Left lung (tissue), 10 donors: ENCODE results near the gene PHF12. TPM values are rescaled to one million over a fixed set of nuclear protein-coding genes. Genes with fewer than 3 reads are reported as not detected.
"Not testable (repeated sequence)": the region's sequence is repeated elsewhere in the genome, so short reads cannot be mapped to it uniquely, and the experiment has no call there.

ENCODE experiments used
- ATAC-seq: fragments of 200-7000 bp; cut with Tn5 transposase; one replicate; pipeline ENCODE4 v1.9.1; 2020; ENCODE audit warnings: moderate library complexity
- DNase-seq, 4 donors: peaks; one replicate each; pipeline ENCODE4 v3.0.0-alpha.2; 2013 to 2020
- H3K27ac ChIP-seq, 2 donors: fragments of 200-600 bp; sonication (generic) in 1 of 2; one replicate each; pipeline versions ENCODE4 v1.5.0 to v1.8.0; 2020 to 2021
- H3K27me3 ChIP-seq, 2 donors: fragments of 200-600 bp; sonication (generic) in 1 of 2; one replicate each; pipeline versions ENCODE4 v1.5.0 to v1.8.0; 2020 to 2021
- H3K36me3 ChIP-seq, 2 donors: fragments of 200-600 bp; sonication (generic) in 1 of 2; one replicate each; pipeline versions ENCODE4 v1.5.0 to v1.8.0; 2020 to 2021
- H3K4me1 ChIP-seq, 2 donors: fragments of 200-600 bp; one replicate each; pipeline ENCODE4 v1.8.0; 2021
- H3K4me3 ChIP-seq, 2 donors: fragments of 200-600 bp; sonication (generic) in 1 of 2; one replicate each; pipeline versions ENCODE4 v1.5.0 to v1.8.0; 2020 to 2021; ENCODE audit warnings: mild to moderate bottlenecking in 1 of 2
- H3K9me3 ChIP-seq, 2 donors: fragments of 200-600 bp; sonication (generic) in 1 of 2; one replicate each; pipeline versions ENCODE4 v1.5.0 to v1.8.0; 2020 to 2021
- intact Hi-C, 2 donors: fragments of 100-400 bp; cut with DNase I; formaldehyde crosslinking; loops; one replicate each; pipeline versions ENCODE4 v1.11.2 to v1.14.2; 2022
- polyA plus RNA-seq, 6 donors: library from polyadenylated mRNA; unstranded; fragments of 120-200 nt; gene quantifications; one replicate each; pipeline ENCODE4 v1.2.1, GENCODE V29; 2013; ENCODE audit not compliant: insufficient read length in 6 of 6
- total RNA-seq, 2 donors: library from RNA; stranded (reverse); fragmentation: NEBNext Ultra II Directional; extraction: Animal tissue kit (Norgen Biotek cat#: 25700); gene quantifications; one replicate each; pipeline ENCODE4 v1.2.1, GENCODE V29; 2021
- TF ChIP-seq, protein P1 (sequence below), 2 donors: fragments of 200-600 bp; sonication (generic) in 1 of 2; IDR thresholded peaks; one replicate each; pipeline versions ENCODE4 v1.5.0 to v1.8.0; 2021; ENCODE audit warnings: antibody characterized with exemption in 2 of 2
- donor health status: DM: no; HTN: yes; CAD: no.
- donor health status: DM: no; HTN: no; CAD: no.

The PHF12 gene
- total and polyA plus RNA-seq, 8 donors, result 32.1 to 68.7 (median 56.0) TPM

DNA sequence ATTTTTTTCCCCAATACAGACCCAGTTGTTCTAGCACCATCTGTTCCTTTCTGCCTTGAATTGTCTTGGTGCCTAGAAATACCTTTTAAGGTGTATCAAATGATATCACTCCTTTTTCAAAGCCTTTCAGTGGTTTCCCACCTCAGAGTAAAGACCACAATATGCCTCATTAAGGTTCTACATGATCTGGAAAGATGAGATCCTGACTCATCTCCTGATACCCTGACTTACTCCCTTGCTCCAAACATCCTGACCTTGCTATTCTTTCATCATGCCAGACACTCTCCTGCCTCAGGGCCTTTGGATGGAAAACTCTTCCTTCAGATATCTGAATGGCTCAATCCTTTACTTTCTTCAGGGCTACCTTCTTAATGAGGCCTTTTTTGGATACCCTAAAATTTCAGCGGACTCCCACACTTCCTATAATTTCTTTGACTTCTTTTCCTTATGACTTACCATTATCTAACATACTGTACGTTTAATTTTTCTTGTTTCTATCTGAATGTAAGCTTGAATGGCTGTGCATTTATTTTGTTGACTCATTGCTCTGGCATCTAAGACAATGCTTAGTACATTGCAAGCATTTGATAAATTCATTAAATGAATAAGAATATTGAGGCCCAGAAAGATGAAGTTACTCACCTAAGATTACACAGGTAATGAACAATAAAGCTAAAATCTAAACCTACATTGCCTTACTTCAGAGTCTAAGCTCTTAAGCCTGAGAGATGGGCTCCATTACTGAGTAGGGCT lies 73.0 kb downstream of the PHF12 start:
- ATAC-seq (no peak), DNase-seq (no peak)
- Histone ChIP-seq H3K4me3 (no peak overlapping the region), H3K27me3 (no peaks in the 10 kb centered on the region), H3K9me3 (no peaks in the 10 kb centered on the region), H3K36me3 (peaks cover 0 to 54% of the 10 kb centered on the region in 2 donors), H3K4me1 (no peaks in the 10 kb centered on the region), H3K27ac (no peak overlapping the region)
- TF ChIP-seq, protein P1, sequence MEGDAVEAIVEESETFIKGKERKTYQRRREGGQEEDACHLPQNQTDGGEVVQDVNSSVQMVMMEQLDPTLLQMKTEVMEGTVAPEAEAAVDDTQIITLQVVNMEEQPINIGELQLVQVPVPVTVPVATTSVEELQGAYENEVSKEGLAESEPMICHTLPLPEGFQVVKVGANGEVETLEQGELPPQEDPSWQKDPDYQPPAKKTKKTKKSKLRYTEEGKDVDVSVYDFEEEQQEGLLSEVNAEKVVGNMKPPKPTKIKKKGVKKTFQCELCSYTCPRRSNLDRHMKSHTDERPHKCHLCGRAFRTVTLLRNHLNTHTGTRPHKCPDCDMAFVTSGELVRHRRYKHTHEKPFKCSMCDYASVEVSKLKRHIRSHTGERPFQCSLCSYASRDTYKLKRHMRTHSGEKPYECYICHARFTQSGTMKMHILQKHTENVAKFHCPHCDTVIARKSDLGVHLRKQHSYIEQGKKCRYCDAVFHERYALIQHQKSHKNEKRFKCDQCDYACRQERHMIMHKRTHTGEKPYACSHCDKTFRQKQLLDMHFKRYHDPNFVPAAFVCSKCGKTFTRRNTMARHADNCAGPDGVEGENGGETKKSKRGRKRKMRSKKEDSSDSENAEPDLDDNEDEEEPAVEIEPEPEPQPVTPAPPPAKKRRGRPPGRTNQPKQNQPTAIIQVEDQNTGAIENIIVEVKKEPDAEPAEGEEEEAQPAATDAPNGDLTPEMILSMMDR (IDR thresholded peaks at IDR 0.05), result no peak
- intact Hi-C loops, result no loop called here

DNA sequence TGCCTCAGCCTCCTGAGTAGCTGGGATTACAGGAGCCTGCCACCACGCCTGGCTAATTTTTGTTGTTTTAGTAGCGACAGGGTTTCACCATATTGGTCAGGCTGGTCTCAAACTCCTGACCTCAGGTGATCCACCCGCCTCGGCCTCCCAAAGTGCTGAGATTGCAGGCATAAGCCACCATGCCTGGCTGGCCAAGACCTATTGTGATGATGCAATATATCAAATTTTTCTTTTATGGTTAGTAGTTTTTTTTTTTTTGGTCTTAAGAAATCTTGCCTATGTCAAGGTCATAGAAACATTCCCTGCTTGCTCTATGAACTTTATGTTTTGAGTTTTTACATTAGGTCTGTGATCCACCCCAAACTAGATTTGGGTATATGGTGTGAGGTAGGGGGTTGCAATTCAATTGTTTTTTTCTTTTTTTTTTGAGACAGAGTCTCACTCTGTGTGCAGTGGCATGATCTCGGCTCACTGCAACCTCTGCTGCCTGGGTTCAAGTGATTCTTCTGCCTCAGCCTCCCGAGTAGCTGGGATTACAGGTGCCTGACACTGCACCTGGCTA lies 74.1 kb downstream of the PHF12 start:
- DNase-seq, H3K9me3 ChIP-seq, H3K27me3 ChIP-seq, H3K4me3 ChIP-seq, intact Hi-C loops, ATAC-seq, H3K27ac ChIP-seq, H3K4me1 ChIP-seq: not testable (repeated sequence)
- peaks cover 0 to 43% of the 10 kb centered on the region in 2 donors for H3K36me3 ChIP-seq

DNA sequence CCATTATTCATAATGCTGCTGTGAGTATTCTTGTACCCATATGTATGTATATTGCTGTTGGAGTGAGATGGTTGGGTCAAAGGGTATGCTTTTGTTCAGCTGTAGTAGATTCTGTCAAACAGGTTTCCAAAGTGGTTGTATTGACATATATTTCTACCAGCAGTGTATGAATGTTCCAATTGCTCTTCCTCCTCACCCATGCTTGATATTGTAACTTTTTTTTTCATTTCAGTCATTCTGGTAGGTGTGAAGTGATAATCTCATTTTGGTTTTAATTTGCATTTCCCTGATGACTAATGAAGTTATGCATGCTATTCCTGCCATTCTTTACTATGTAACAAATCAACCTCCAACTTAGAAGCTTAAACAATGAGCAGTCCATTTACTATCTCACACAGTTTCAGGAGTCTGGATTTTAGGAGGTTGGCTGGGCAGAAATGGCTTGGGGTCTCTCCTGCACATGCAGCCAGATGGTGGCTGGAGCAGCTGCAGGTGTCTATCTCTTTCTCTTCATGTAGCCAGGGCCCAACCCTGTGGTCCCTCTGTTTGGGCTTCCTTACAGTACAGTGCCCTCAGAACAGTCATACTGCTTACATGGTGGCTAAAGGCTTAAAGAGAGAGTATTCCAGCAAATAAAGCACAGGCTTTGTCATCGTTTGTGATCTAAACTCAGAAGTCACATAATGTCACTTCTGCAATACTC lies 75.3 kb downstream of the PHF12 start:
- DNase-seq (no peak), ATAC-seq (no peak)
- Histone ChIP-seq H3K4me1 (no peaks in the 10 kb centered on the region), H3K27ac (no peak overlapping the region), H3K9me3 (no peaks in the 10 kb centered on the region), H3K27me3 (no peaks in the 10 kb centered on the region), H3K36me3 (peaks cover 0 to 31% of the 10 kb centered on the region in 2 donors), H3K4me3 (no peak overlapping the region)
- intact Hi-C loops, result no loop called here
- TF ChIP-seq, protein P1 (IDR thresholded peaks at IDR 0.05), result no peak

DNA sequence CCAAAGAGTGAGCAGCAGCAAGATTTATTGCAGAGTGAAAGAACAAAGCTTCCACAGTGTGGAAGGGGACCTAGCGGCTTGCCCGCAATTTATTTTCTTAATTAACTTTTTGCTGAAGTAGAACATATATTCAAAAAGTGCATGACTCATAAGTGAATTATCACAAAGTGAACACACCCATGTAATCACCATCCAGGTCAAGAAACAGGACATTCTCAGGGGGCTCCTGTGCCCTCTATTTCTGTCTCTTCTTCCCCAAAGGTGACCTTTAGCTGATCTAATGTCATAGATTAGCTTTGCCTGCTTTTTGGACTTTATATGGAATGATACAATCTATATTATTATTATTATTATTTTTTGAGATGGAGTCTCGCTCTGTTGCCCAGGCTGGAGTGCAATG lies 76.6 kb downstream of the PHF12 start:
- no peak overlapping the region for H3K4me3 ChIP-seq
- ATAC-seq, result no peak
- intact Hi-C loops, result no loop called here
- TF ChIP-seq, protein P1 (IDR thresholded peaks at IDR 0.05), result no peak
- no peaks in the 10 kb centered on the region for H3K4me1 ChIP-seq
- H3K36me3 ChIP-seq, result peaks cover 0 to 19% of the 10 kb centered on the region in 2 donors
- no peaks in the 10 kb centered on the region for H3K9me3 ChIP-seq
- no peak overlapping the region for H3K27ac ChIP-seq
- DNase-seq, result no peak
- no peaks in the 10 kb centered on the region for H3K27me3 ChIP-seq

DNA sequence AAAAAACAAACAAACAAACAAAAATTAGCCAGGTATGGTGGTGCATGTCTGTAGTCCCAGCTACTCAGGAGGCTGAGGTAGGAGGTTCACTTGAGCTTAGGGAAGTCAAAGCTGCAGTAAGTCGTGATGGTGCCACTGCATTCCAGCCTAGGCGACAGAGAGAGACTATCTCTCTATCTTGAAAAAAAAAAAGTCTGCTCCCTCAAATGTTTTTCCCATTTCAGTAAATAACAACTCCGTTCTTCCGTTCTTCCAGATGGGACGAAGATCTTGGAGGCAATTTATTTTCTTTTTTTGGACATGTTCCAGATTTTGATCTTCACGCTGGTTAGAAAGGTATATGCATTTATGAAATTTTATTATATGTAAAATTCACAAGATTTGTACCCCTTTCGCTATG lies 77.5 kb downstream of the PHF12 start:
- H3K4me3 ChIP-seq, result no peak overlapping the region
- no peaks in the 10 kb centered on the region for H3K9me3 ChIP-seq
- no peaks in the 10 kb centered on the region for H3K27me3 ChIP-seq
- TF ChIP-seq, protein P1 (IDR thresholded peaks at IDR 0.05), result no peak
- H3K36me3 ChIP-seq, result peaks cover 0 to 9% of the 10 kb centered on the region in 2 donors
- DNase-seq (no peak), ATAC-seq (no peak)
- intact Hi-C loops, result no loop called here
- H3K4me1 ChIP-seq, result no peaks in the 10 kb centered on the region
- H3K27ac ChIP-seq, result no peak overlapping the region
